ENCODE results near the gene PRDM16. TPM values are rescaled to one million over a fixed set of nuclear protein-coding genes. Genes with fewer than 3 reads are reported as not detected.

PRDM16 gene
- total RNA-seq, 4 donors from 2014 or later, result 0.26 to 7.7 (median 0.35) TPM; not detected in 1

- intact Hi-C loops (cut with DNase I; ENCODE audit: low total_unique reads), result no loop called here
- Histone ChIP-seq H3K36me3 (no peaks in the 10 kb centered on the region), H3K4me1 (peaks cover 0 to 4% of the 10 kb centered on the region in 2 donors), H3K27me3 (no peaks in the 10 kb centered on the region), H3K27ac (peak overlapping the region; percentile 54), H3K4me3 (no peak overlapping the region), H3K9me3 (no peaks in the 10 kb centered on the region)
- TF ChIP-seq, protein P1, sequence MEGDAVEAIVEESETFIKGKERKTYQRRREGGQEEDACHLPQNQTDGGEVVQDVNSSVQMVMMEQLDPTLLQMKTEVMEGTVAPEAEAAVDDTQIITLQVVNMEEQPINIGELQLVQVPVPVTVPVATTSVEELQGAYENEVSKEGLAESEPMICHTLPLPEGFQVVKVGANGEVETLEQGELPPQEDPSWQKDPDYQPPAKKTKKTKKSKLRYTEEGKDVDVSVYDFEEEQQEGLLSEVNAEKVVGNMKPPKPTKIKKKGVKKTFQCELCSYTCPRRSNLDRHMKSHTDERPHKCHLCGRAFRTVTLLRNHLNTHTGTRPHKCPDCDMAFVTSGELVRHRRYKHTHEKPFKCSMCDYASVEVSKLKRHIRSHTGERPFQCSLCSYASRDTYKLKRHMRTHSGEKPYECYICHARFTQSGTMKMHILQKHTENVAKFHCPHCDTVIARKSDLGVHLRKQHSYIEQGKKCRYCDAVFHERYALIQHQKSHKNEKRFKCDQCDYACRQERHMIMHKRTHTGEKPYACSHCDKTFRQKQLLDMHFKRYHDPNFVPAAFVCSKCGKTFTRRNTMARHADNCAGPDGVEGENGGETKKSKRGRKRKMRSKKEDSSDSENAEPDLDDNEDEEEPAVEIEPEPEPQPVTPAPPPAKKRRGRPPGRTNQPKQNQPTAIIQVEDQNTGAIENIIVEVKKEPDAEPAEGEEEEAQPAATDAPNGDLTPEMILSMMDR (IDR thresholded peaks at IDR 0.05), result no peak
- TF ChIP-seq POLR2A (IDR thresholded peaks at IDR 0.05), result no peak
- DNase-seq, result no peak
These were observed 125.9 kb downstream of the PRDM16 start for GRCh38 chr1:3194760-3195479.

DNA sequence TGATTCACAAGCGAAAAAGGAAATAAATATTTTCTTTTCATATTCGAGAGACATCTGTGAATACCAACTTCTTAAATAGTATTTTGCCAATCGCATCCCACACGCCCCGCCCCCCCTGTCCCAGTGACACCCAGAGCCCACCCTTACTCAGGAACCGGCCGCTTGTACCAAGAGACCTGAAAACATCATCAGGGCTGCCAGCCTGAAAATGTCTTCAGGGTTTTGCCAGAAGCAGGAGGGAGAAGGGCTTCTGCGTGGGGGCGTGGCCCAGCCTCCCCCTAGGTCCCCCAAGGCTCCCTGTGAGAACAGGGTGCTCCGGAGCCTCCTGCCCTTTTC is 126.4 kb downstream of the PRDM16 start:
- H3K4me3 ChIP-seq, result no peak overlapping the region
- H3K27ac ChIP-seq, result peak overlapping the region; percentile 60 to 63
- no peaks in the 10 kb centered on the region for H3K36me3 ChIP-seq
- H3K9me3 ChIP-seq, result no peaks in the 10 kb centered on the region
- TF ChIP-seq, protein P1 (IDR thresholded peaks at IDR 0.05), result no peak
- no peak for TF ChIP-seq POLR2A (IDR thresholded peaks at IDR 0.05)
- no peaks in the 10 kb centered on the region for H3K27me3 ChIP-seq
- no peak for DNase-seq
- intact Hi-C loops (cut with DNase I; ENCODE audit: low total_unique reads), result no loop called here
- H3K4me1 ChIP-seq, result peaks cover 0 to 4% of the 10 kb centered on the region in 2 donors

- H3K27ac ChIP-seq, result peak overlapping the region; percentile 60 to 63
These were observed 127.0 kb downstream of the PRDM16 start for GRCh38 chr1:3195966-3196515.

DNA sequence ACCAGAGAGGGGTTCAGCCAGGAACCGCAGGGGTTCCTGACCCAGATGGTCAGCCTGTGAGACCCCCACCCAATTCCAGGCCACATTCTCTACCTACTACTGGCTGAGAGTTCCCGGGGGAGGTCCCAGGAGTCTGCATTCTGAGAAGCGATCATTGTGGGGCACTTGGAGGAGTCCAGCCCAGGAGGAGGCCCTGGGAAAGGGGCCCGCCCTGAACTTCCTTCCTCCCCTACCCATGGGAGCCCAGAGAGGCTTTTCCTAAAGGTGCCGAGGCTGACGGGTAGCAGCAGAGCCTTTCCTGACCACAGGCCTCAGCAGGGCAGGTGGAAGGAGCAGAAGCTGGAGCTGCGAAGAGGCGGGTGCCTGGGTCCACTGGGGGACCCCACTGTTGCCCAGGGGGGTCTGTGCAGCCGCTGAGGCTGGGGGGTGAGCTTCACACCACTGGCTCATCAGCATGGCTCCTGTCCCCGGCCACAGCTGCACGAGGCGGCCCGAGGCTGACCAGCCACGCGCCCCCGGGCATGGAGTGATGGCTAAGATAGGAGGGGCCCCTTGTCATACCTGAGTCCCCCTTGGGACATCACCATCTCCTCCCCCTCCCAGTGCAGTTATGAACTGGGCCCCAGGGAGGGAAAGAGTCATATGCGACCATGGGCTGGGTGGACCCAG is 127.7 kb downstream of the PRDM16 start:
- DNase-seq, result no peak
- Histone ChIP-seq H3K4me1 (peaks cover 0 to 4% of the 10 kb centered on the region in 2 donors), H3K27ac (peak overlapping the region; percentile 60 to 63), H3K27me3 (no peaks in the 10 kb centered on the region), H3K4me3 (no peak overlapping the region), H3K9me3 (no peaks in the 10 kb centered on the region), H3K36me3 (no peaks in the 10 kb centered on the region)
- intact Hi-C loops (cut with DNase I; ENCODE audit: low total_unique reads), result no loop called here
- TF ChIP-seq POLR2A (IDR thresholded peaks at IDR 0.05), result no peak
- TF ChIP-seq, protein P1 (IDR thresholded peaks at IDR 0.05), result no peak

More at GRCh38 chr1:3195966-3196515, 127.0 kb downstream of the PRDM16 start:
- Histone ChIP-seq H3K9me3 (no peaks in the 10 kb centered on the region), H3K36me3 (no peaks in the 10 kb centered on the region), H3K4me3 (no peak overlapping the region), H3K4me1 (peaks cover 0 to 4% of the 10 kb centered on the region in 2 donors), H3K27me3 (no peaks in the 10 kb centered on the region)
- DNase-seq, result no peak
- intact Hi-C loops (cut with DNase I; ENCODE audit: low total_unique reads), result no loop called here
- TF ChIP-seq POLR2A (IDR thresholded peaks at IDR 0.05), result no peak
- TF ChIP-seq, protein P1 (IDR thresholded peaks at IDR 0.05), result no peak

- H3K27ac ChIP-seq, result no peak overlapping the region
- H3K36me3 ChIP-seq, result no peaks in the 10 kb centered on the region
- H3K4me3 ChIP-seq, result no peak overlapping the region
- no peaks in the 10 kb centered on the region for H3K9me3 ChIP-seq
- TF ChIP-seq, protein P1 (IDR thresholded peaks at IDR 0.05), result no peak
- no peak for TF ChIP-seq POLR2A (IDR thresholded peaks at IDR 0.05)
- no peaks in the 10 kb centered on the region for H3K27me3 ChIP-seq
- intact Hi-C loops (cut with DNase I; ENCODE audit: low total_unique reads), result no loop called here
- peaks cover 0 to 4% of the 10 kb centered on the region in 2 donors for H3K4me1 ChIP-seq
- DNase-seq, result no peak
These were observed 128.8 kb downstream of the PRDM16 start for GRCh38 chr1:3197781-3198316.

All from uterus (tissue), 4 donors.